GM23248 (cell line): ENCODE data around the gene NOTCH1. TPM values are rescaled to one million over a fixed set of nuclear protein-coding genes. Genes with fewer than 3 reads are reported as not detected.

Experiments used
- DNase-seq: peaks from one replicate; pipeline ENCODE4 v3.0.0-alpha.2; 2015
- H2AFZ ChIP-seq: fragments of 200-600 bp; sonication (generic); 2 replicates; pipeline ENCODE4 v1.6.1; 2016; ENCODE audit warnings: antibody characterized with exemption
- H3F3A ChIP-seq: fragments of 200-600 bp; sonication (generic); 2 replicates; pipeline ENCODE4 v1.6.1; 2016; ENCODE audit warnings: mild to moderate bottlenecking, antibody characterized with exemption, mixed run types; ENCODE audit not compliant: insufficient read depth
- H3K27ac ChIP-seq: fragments of 200-600 bp; sonication (generic); 2 replicates; pipeline ENCODE4 v1.5.1; 2016; ENCODE audit warnings: mild to moderate bottlenecking
- H3K27me3 ChIP-seq: fragments of 200-600 bp; sonication (generic); replicated peaks from 2 replicates; pipeline ENCODE4 v1.6.1; 2016; ENCODE audit warnings: mild to moderate bottlenecking; ENCODE audit not compliant: insufficient read depth
- H3K36me3 ChIP-seq: fragments of 200-600 bp; sonication (generic); 2 replicates; pipeline ENCODE4 v1.6.1; 2016; ENCODE audit warnings: low read depth, mild to moderate bottlenecking
- H3K4me1 ChIP-seq: fragments of 200-600 bp; sonication (generic); 2 replicates; pipeline ENCODE4 v1.6.1; 2016; ENCODE audit warnings: mild to moderate bottlenecking; ENCODE audit not compliant: insufficient read depth
- H3K4me2 ChIP-seq: fragments of 200-600 bp; sonication (generic); one replicate; pipeline ENCODE4 v1.6.1; 2016; ENCODE audit warnings: mild to moderate bottlenecking; ENCODE audit not compliant: unreplicated experiment
- H3K4me3 ChIP-seq: fragments of 200-600 bp; sonication (generic); 2 replicates; pipeline ENCODE4 v1.5.1; 2016; ENCODE audit warnings: mild to moderate bottlenecking
- H3K79me2 ChIP-seq: fragments of 200-600 bp; sonication (generic); 2 replicates; pipeline ENCODE4 v1.6.1; 2016; ENCODE audit warnings: mild to moderate bottlenecking; ENCODE audit not compliant: insufficient read depth
- H3K9ac ChIP-seq: fragments of 200-600 bp; sonication (generic); 2 replicates; pipeline ENCODE4 v1.6.1; 2016; ENCODE audit warnings: mild to moderate bottlenecking
- H3K9me2 ChIP-seq: fragments of 200-600 bp; sonication (generic); 2 replicates; pipeline ENCODE4 v1.6.1; 2016; ENCODE audit warnings: mixed run types, mild to moderate bottlenecking, moderate library complexity; ENCODE audit not compliant: insufficient read depth
- H3K9me3 ChIP-seq: fragments of 200-600 bp; sonication (generic); one replicate; pipeline ENCODE4 v1.6.1; 2017; ENCODE audit warnings: low read depth
- H4K20me1 ChIP-seq: fragments of 200-600 bp; sonication (generic); 2 replicates; pipeline ENCODE4 v1.6.0; 2016; ENCODE audit not compliant: insufficient read depth
- EZH2 ChIP-seq: fragments of 200-600 bp; sonication (generic); IDR thresholded peaks from 2 replicates; pipeline ENCODE4 v1.6.1; 2018; ENCODE audit warnings: antibody characterized with exemption, mild to moderate bottlenecking; ENCODE audit not compliant: insufficient read depth, poor library complexity, severe bottlenecking
- EZH2phosphoT487 ChIP-seq: fragments of 200-600 bp; sonication (generic); IDR thresholded peaks from 2 replicates; pipeline ENCODE4 v1.6.1; 2018; ENCODE audit warnings: antibody characterized with exemption, moderate library complexity, mild to moderate bottlenecking, low read depth; ENCODE audit not compliant: insufficient read depth
- WGBS, 2 experiments: methylation state at CpG; one replicate each; pipeline ENCODE4 v1.1.6; 2015 to 2017; ENCODE audit warnings: low lambda C conversion rate in 2 of 2, low coverage in 1 of 2; ENCODE audit errors: missing lambda C conversion rate in 2 of 2; 5-methylcytosine and 5-hydroxymethylcytosine counted together
- in situ Hi-C: fragments of 300-500 bp; cut with MboI; formaldehyde crosslinking; loops from 2 replicates; pipeline ENCODE4 v1.15.0; 2020
- polyA plus RNA-seq: library from polyadenylated mRNA; unstranded; fragments of >200 nt; fragmentation: Nextera tagmentation; extraction: Ambion mirVana; gene quantifications from 2 replicates; pipeline ENCODE4 v1.2.1, GENCODE V29; 2016
- total RNA-seq: library from RNA; depleted of rRNA; stranded (reverse); fragments of >200 nt; shearing (Covaris generic); gene quantifications from 2 replicates; pipeline ENCODE4 v1.2.3, GENCODE V29; 2014

The NOTCH1 gene
- total and polyA plus RNA-seq, 2 experiments from 2014 or later, result 1.5 to 5.7 TPM

GRCh38 chr9:136463578-136463977 lies 82.3 kb downstream of the NOTCH1 start:
- H3K4me3 ChIP-seq, result no peak overlapping the region
- H3K27ac ChIP-seq, result no peak overlapping the region
- H3F3A ChIP-seq, result no peaks in the 10 kb centered on the region
- H3K79me2 ChIP-seq, result peaks cover 94% of the 10 kb centered on the region
- no peaks in the 10 kb centered on the region for H4K20me1 ChIP-seq
- no peaks in the 10 kb centered on the region for H3K27me3 ChIP-seq
- H3K4me1 ChIP-seq, result no peaks in the 10 kb centered on the region
- DNase-seq, result no peak
- H3K4me2 ChIP-seq, result no peak overlapping the region
- no peaks in the 10 kb centered on the region for H3K9me2 ChIP-seq
- no peak overlapping the region for H2AFZ ChIP-seq
- no peak for TF ChIP-seq EZH2phosphoT487
- no peak for TF ChIP-seq EZH2
- peaks cover 76% of the 10 kb centered on the region for H3K36me3 ChIP-seq
- WGBS, 2 experiments, result 87 to 91% methylated on average over 14 of the region's 14 CpGs
- no peaks in the 10 kb centered on the region for H3K9me3 ChIP-seq
- in situ Hi-C loops, result no loop called here
- no peak overlapping the region for H3K9ac ChIP-seq

GRCh38 chr9:136462664-136463063 lies 83.2 kb downstream of the NOTCH1 start:
- no peaks in the 10 kb centered on the region for H3K9me3 ChIP-seq
- in situ Hi-C loops, result no loop called here
- H3K79me2 ChIP-seq, result peaks cover 85% of the 10 kb centered on the region
- no peak overlapping the region for H2AFZ ChIP-seq
- no peak overlapping the region for H3K4me3 ChIP-seq
- H3K9ac ChIP-seq, result no peak overlapping the region
- WGBS, 2 experiments, result 92 to 94% methylated on average over 17 of the region's 17 CpGs
- H3F3A ChIP-seq, result no peaks in the 10 kb centered on the region
- H3K4me2 ChIP-seq, result no peak overlapping the region
- H3K36me3 ChIP-seq, result peaks cover 69% of the 10 kb centered on the region
- H3K9me2 ChIP-seq, result no peaks in the 10 kb centered on the region
- H3K27ac ChIP-seq, result no peak overlapping the region
- no peak for DNase-seq
- H3K27me3 ChIP-seq, result no peaks in the 10 kb centered on the region
- TF ChIP-seq EZH2phosphoT487 (no peak), EZH2 (no peak)
- H4K20me1 ChIP-seq, result no peaks in the 10 kb centered on the region
- H3K4me1 ChIP-seq, result no peaks in the 10 kb centered on the region

GRCh38 chr9:136460772-136461325 lies 85.0 kb downstream of the NOTCH1 start:
- no peak overlapping the region for H2AFZ ChIP-seq
- H3K9me2 ChIP-seq, result no peaks in the 10 kb centered on the region
- no peak overlapping the region for H3K4me2 ChIP-seq
- no peak overlapping the region for H3K4me3 ChIP-seq
- no peak for TF ChIP-seq EZH2phosphoT487
- TF ChIP-seq EZH2, result no peak
- no peak overlapping the region for H3K9ac ChIP-seq
- in situ Hi-C loops, result no loop called here
- no peaks in the 10 kb centered on the region for H3K9me3 ChIP-seq
- no peaks in the 10 kb centered on the region for H3K4me1 ChIP-seq
- H3K27ac ChIP-seq, result no peak overlapping the region
- no peaks in the 10 kb centered on the region for H3K27me3 ChIP-seq
- peaks cover 68% of the 10 kb centered on the region for H3K79me2 ChIP-seq
- no peak for DNase-seq
- WGBS, 2 experiments, result 94 to 95% methylated on average over 23 of the region's 23 CpGs
- H3K36me3 ChIP-seq, result peaks cover 70% of the 10 kb centered on the region
- H4K20me1 ChIP-seq, result no peaks in the 10 kb centered on the region
- no peaks in the 10 kb centered on the region for H3F3A ChIP-seq

GRCh38 chr9:136459425-136459824 lies 86.4 kb downstream of the NOTCH1 start:
- Histone ChIP-seq H3K9ac (no peak overlapping the region), H3K4me2 (no peak overlapping the region), H3K4me1 (no peaks in the 10 kb centered on the region), H2AFZ (no peak overlapping the region), H3K4me3 (no peak overlapping the region), H3K9me2 (no peaks in the 10 kb centered on the region), H3K27me3 (no peaks in the 10 kb centered on the region), H3K9me3 (no peaks in the 10 kb centered on the region), H4K20me1 (no peaks in the 10 kb centered on the region), H3F3A (no peaks in the 10 kb centered on the region), H3K27ac (no peak overlapping the region), H3K79me2 (peaks cover 54% of the 10 kb centered on the region), H3K36me3 (peaks cover 56% of the 10 kb centered on the region)
- in situ Hi-C loops, result no loop called here
- TF ChIP-seq EZH2, result no peak
- no peak for TF ChIP-seq EZH2phosphoT487
- no peak for DNase-seq
- 92 to 94% methylated on average over 26 to 28 of the region's 28 CpGs for WGBS, 2 experiments

- H3K4me3 ChIP-seq, result no peak overlapping the region
- H3K9ac ChIP-seq, result no peak overlapping the region
- no peaks in the 10 kb centered on the region for H4K20me1 ChIP-seq
- H3K4me2 ChIP-seq, result no peak overlapping the region
- TF ChIP-seq EZH2phosphoT487, result no peak
- no peak for TF ChIP-seq EZH2
- no peak for DNase-seq
- in situ Hi-C loops, result no loop called here
- no peaks in the 10 kb centered on the region for H3K4me1 ChIP-seq
- no peak overlapping the region for H2AFZ ChIP-seq
- 94 to 97% methylated on average over 24 of the region's 24 CpGs for WGBS, 2 experiments
- peaks cover 35% of the 10 kb centered on the region for H3K79me2 ChIP-seq
- no peak overlapping the region for H3K27ac ChIP-seq
- peaks cover 51% of the 10 kb centered on the region for H3K36me3 ChIP-seq
- H3K9me2 ChIP-seq, result no peaks in the 10 kb centered on the region
- no peaks in the 10 kb centered on the region for H3K27me3 ChIP-seq
- H3F3A ChIP-seq, result no peaks in the 10 kb centered on the region
- no peaks in the 10 kb centered on the region for H3K9me3 ChIP-seq
These were observed 88.5 kb downstream of the NOTCH1 start for GRCh38 chr9:136457326-136457725.
